ENCODE measurements around the gene PPP1R12B.

The PPP1R12B gene

GRCh38 chr1:202639500-202639899, 291.0 kb downstream of the PPP1R12B start:
- no peak for DNase-seq

GRCh38 chr1:202642212-202642611, 293.7 kb downstream of the PPP1R12B start:
- DNase-seq = no peak

Data from NCI-H524 (cell line).